ENCODE measurements around the gene AUP1. TPM values are rescaled to one million over a fixed set of nuclear protein-coding genes. Genes with fewer than 3 reads are reported as not detected.

The AUP1 gene
- total and polyA plus RNA-seq, 2 donors (not counting 3 experiments of a cell fraction or from before 2014, with no cell fraction given) = 103 to 187 TPM

DNA sequence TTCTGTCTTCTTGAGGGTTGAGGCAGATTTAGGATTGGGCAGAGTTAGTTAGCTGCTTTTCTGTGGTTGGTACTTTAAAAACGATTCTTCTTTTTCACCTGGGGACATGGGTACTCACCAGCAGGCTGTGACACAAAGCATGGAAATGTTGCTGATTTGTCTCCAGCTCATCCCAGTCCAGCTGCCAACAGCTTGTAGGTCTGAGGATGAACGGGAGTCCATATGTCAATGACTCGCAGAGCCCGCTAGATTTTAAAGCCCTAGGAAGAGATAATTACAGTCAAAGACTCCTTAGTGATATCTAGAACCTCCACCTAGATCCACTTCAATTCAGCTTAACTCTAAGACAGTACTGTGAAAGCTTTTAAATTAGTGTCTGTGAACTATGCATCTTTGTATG lies 45.8 kb upstream of the AUP1 start:
- no peaks in the 10 kb centered on the region for H3K36me3 ChIP-seq (ENCODE audit: control insufficient read depth in 2 of 2, extremely low read depth in 1 of 2, insufficient read depth in 2 of 2, low read length in 2 of 2)
- DNase-seq (ENCODE audit: low read depth, low spot score) (no peak), FAIRE-seq (no peak)
- no peak overlapping the region for H3K27ac ChIP-seq (ENCODE audit: insufficient read depth, low read depth, low read length)
- intact Hi-C loops (cut with micrococcal nuclease) = no loop called here
- H3K27me3 ChIP-seq (ENCODE audit: control insufficient read depth in 2 of 2, insufficient read depth in 2 of 2, low read length in 2 of 2) = peaks cover 2 to 3% of the 10 kb centered on the region in 2 experiments
- H3K4me1 ChIP-seq (ENCODE audit: control insufficient read depth, extremely low read depth, insufficient read depth, low read length) = peaks cover 7% of the 10 kb centered on the region
- POLR2A ChIA-PET = no interaction called here
- H3K9me1 ChIP-seq (replicated peaks; ENCODE audit: control insufficient read depth, extremely low read depth, insufficient read depth, low read length) = no peaks in the 10 kb centered on the region
- no peak overlapping the region for H3K9ac ChIP-seq (replicated peaks; ENCODE audit: extremely low read depth, insufficient read depth, low read length)
- dilution Hi-C loops (cut with MboI; ENCODE audit: extremely low pct_ligation_motif_present, low sequenced_read_pairs) = no loop called here
- no peak overlapping the region for H3K4me2 ChIP-seq (ENCODE audit: insufficient read depth, low read length)
- TF ChIP-seq POLR2AphosphoS5 (IDR thresholded peaks at IDR 0.05; ENCODE audit: insufficient read depth, low read depth, low read length) (no peak), MYC (IDR thresholded peaks at IDR 0.05; ENCODE audit: low read depth, low read length) (no peak), EZH2 (IDR thresholded peaks at IDR 0.05; ENCODE audit: borderline replicate concordance, low read depth, low read length, severe bottlenecking) (no peak), GATA2 (IDR thresholded peaks at IDR 0.05; ENCODE audit: insufficient read depth, insufficient read length, low read depth, low read length) (no peak), FOS (IDR thresholded peaks at IDR 0.05; ENCODE audit: borderline replicate concordance, insufficient read depth, low read length) (no peak)
- CTCF ChIA-PET = interaction anchor here (1.2 to 1.5 kb wide), 2 partner anchors 8 to 11 kb away, joined by 3 to 6 read pairs; no protein-coding TSS in a partner anchor
- no peaks in the 10 kb centered on the region for H4K20me1 ChIP-seq (replicated peaks; ENCODE audit: control insufficient read depth, extremely low read depth, insufficient read depth, low read length)
- no peaks in the 10 kb centered on the region for H3K9me3 ChIP-seq (replicated peaks; ENCODE audit: control insufficient read depth, insufficient read depth, low read length)
- BruUV-seq (replicated peaks) = no TSS peak
- no peaks in the 10 kb centered on the region for H3K79me2 ChIP-seq (ENCODE audit: control insufficient read depth, insufficient read depth, low read length)
- H3K4me3 ChIP-seq (replicated peaks in 1 of 3; ENCODE audit: insufficient read depth in 1 of 3, low read depth in 1 of 3, low read length in 3 of 3) = no peak overlapping the region
- H2AFZ ChIP-seq (ENCODE audit: low read depth, low read length) = no peak overlapping the region

DNA sequence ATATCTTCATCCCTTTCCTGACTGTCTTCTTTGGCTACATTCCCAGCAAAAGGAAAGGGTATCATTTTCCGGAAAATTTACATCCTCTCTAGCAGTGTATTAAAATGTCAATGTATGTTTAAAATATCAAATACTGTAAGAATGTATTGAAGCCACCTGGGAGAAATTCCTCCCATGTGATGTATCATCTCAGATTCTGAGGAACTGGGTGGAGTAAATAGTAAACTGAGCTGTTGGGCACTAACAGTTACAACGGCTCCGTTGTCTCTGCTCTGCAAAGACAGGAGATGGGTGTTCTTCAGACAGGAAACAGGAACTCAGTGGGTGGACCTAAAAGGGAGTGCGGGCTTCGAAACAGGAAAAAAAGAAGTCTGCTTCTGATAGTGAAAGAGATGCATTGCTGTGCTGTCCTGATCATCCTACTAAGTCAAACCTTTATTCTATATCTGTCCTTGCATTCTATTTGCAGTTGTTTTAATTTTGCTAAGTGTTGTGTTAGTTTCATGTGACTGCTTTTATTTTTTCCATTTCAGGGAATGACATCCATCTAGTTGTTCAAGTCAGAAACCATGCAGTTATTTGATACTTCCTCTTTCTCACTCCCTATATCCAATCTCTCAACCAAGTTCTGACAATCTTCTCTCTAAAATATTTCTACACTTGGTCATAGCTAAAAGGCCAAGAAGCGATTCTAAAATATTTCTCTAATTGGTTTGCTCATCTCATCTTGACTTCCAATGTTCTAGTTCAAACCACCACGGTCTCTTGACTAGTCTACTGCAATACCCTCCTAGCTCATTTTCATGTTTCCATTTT lies 44.4 kb upstream of the AUP1 start:
- TF ChIP-seq FOS (IDR thresholded peaks at IDR 0.05; ENCODE audit: borderline replicate concordance, insufficient read depth, low read length) (no peak), GATA2 (IDR thresholded peaks at IDR 0.05; ENCODE audit: insufficient read depth, insufficient read length, low read depth, low read length) (no peak), POLR2AphosphoS5 (IDR thresholded peaks at IDR 0.05; ENCODE audit: insufficient read depth, low read depth, low read length) (no peak), MYC (IDR thresholded peaks at IDR 0.05; ENCODE audit: low read depth, low read length) (no peak), POLR2A (IDR thresholded peaks at IDR 0.05; ENCODE audit: low read depth, low read length) (no peak), JUN (IDR thresholded peaks at IDR 0.05; ENCODE audit: borderline replicate concordance, insufficient read depth, insufficient read length, low read depth) (no peak), EZH2 (IDR thresholded peaks at IDR 0.05; ENCODE audit: borderline replicate concordance, low read depth, low read length, severe bottlenecking) (no peak)
- TF ChIP-seq, protein P1, sequence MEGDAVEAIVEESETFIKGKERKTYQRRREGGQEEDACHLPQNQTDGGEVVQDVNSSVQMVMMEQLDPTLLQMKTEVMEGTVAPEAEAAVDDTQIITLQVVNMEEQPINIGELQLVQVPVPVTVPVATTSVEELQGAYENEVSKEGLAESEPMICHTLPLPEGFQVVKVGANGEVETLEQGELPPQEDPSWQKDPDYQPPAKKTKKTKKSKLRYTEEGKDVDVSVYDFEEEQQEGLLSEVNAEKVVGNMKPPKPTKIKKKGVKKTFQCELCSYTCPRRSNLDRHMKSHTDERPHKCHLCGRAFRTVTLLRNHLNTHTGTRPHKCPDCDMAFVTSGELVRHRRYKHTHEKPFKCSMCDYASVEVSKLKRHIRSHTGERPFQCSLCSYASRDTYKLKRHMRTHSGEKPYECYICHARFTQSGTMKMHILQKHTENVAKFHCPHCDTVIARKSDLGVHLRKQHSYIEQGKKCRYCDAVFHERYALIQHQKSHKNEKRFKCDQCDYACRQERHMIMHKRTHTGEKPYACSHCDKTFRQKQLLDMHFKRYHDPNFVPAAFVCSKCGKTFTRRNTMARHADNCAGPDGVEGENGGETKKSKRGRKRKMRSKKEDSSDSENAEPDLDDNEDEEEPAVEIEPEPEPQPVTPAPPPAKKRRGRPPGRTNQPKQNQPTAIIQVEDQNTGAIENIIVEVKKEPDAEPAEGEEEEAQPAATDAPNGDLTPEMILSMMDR (IDR thresholded peaks at IDR 0.05; ENCODE audit: extremely low read depth in 1 of 2, insufficient read depth in 1 of 2, low read depth in 1 of 2, low read length in 2 of 2) = no peak
- TF ChIP-seq, protein P2, sequence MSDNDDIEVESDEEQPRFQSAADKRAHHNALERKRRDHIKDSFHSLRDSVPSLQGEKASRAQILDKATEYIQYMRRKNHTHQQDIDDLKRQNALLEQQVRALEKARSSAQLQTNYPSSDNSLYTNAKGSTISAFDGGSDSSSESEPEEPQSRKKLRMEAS (IDR thresholded peaks at IDR 0.05; ENCODE audit: insufficient read depth, insufficient read length) = no peak
- POLR2A ChIA-PET = no interaction called here
- no peaks in the 10 kb centered on the region for H3K79me2 ChIP-seq (ENCODE audit: control insufficient read depth, insufficient read depth, low read length)
- H2AFZ ChIP-seq (ENCODE audit: low read depth, low read length) = peak overlapping the region; percentile 90
- H3K36me3 ChIP-seq (ENCODE audit: control insufficient read depth in 2 of 2, extremely low read depth in 1 of 2, insufficient read depth in 2 of 2, low read length in 2 of 2) = no peaks in the 10 kb centered on the region
- intact Hi-C loops (cut with micrococcal nuclease) (no loop called here), dilution Hi-C loops (cut with MboI; ENCODE audit: extremely low pct_ligation_motif_present, low sequenced_read_pairs) (no loop called here)
- H3K9me1 ChIP-seq (replicated peaks; ENCODE audit: control insufficient read depth, extremely low read depth, insufficient read depth, low read length) = no peaks in the 10 kb centered on the region
- peaks cover 2 to 3% of the 10 kb centered on the region in 2 experiments for H3K27me3 ChIP-seq (ENCODE audit: control insufficient read depth in 2 of 2, insufficient read depth in 2 of 2, low read length in 2 of 2)
- CTCF ChIA-PET = interaction anchor here (1.2 to 1.5 kb wide), 3 partner anchors 10 to 14 kb away, joined by 3 to 6 read pairs (median 5); no protein-coding TSS in a partner anchor
- H3K9ac ChIP-seq (replicated peaks; ENCODE audit: extremely low read depth, insufficient read depth, low read length) = no peak overlapping the region
- peak overlapping the region; percentile 85 for H3K4me2 ChIP-seq (ENCODE audit: insufficient read depth, low read length)
- peaks cover 7% of the 10 kb centered on the region for H3K4me1 ChIP-seq (ENCODE audit: control insufficient read depth, extremely low read depth, insufficient read depth, low read length)
- peak; percentile 24 for DNase-seq (ENCODE audit: low read depth, low spot score)
- FAIRE-seq = peak; percentile 91
- H3K9me3 ChIP-seq (replicated peaks; ENCODE audit: control insufficient read depth, insufficient read depth, low read length) = no peaks in the 10 kb centered on the region
- peak overlapping the region in 1 of 3 experiments; percentile 49 for H3K4me3 ChIP-seq (replicated peaks in 1 of 3; ENCODE audit: insufficient read depth in 1 of 3, low read depth in 1 of 3, low read length in 3 of 3)
- BruUV-seq (replicated peaks) = no TSS peak
- H4K20me1 ChIP-seq (replicated peaks; ENCODE audit: control insufficient read depth, extremely low read depth, insufficient read depth, low read length) = no peaks in the 10 kb centered on the region
- no peak overlapping the region for H3K27ac ChIP-seq (ENCODE audit: insufficient read depth, low read depth, low read length)

All from endothelial cell of umbilical vein (primary cell).